Spleen (tissue), 7 donors: ENCODE data around the gene SFXN5.

Source experiments
- POLR2A ChIP-seq, 3 donors: fragments of 450-650 bp; IDR thresholded peaks; one replicate each; pipeline ENCODE4 v1.5.1; 2017; ENCODE audit warnings: antibody characterized with exemption in 3 of 3, mild to moderate bottlenecking in 1 of 3
- TF ChIP-seq, protein P1 (sequence below), 11 experiments: fragments of 200-600 bp in 7 of 11; fragments of 450-650 bp in 4 of 11; sonication (generic) in 4 of 11; IDR thresholded peaks in 8 of 11; conservative IDR thresholded peaks in 3 of 11; 1 replicate in 7 of 11; 2 replicates in 4 of 11; pipeline versions ENCODE4 v1.4.0 to v1.8.0; 2016 to 2021; ENCODE audit warnings: antibody characterized with exemption in 11 of 11, inconsistent platforms in 4 of 11, mild to moderate bottlenecking in 1 of 11
- donor health status: DM: no; HTN: no; CAD: no; lungs with moderate emphysema.
- donor health status: DM: no; HTN: no; CAD: no.
- donor health status: DM: no; HTN: no; CAD: no.

GRCh38 chr2:73089270-73090030, 17.9 kb upstream of the SFXN5 start:
- no peak for TF ChIP-seq POLR2A (IDR thresholded peaks at IDR 0.05)
- TF ChIP-seq, protein P1, sequence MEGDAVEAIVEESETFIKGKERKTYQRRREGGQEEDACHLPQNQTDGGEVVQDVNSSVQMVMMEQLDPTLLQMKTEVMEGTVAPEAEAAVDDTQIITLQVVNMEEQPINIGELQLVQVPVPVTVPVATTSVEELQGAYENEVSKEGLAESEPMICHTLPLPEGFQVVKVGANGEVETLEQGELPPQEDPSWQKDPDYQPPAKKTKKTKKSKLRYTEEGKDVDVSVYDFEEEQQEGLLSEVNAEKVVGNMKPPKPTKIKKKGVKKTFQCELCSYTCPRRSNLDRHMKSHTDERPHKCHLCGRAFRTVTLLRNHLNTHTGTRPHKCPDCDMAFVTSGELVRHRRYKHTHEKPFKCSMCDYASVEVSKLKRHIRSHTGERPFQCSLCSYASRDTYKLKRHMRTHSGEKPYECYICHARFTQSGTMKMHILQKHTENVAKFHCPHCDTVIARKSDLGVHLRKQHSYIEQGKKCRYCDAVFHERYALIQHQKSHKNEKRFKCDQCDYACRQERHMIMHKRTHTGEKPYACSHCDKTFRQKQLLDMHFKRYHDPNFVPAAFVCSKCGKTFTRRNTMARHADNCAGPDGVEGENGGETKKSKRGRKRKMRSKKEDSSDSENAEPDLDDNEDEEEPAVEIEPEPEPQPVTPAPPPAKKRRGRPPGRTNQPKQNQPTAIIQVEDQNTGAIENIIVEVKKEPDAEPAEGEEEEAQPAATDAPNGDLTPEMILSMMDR (IDR thresholded peaks at IDR 0.05 in 8 of 11, conservative IDR thresholded peaks at IDR 0.05 in 3 of 11), result no peak
